Stimulated activated CD4-positive, alpha-beta T cell treated with anti-CD3 and anti-CD28 coated beads, Interleukin-4, amount 100 ng/mL, for 24 hours (primary cell): ENCODE measurements around the gene PRAMEF10.
"Not testable (repeated sequence)": the region's sequence is repeated elsewhere in the genome, so short reads cannot be mapped to it uniquely, and the experiment has no call there.

Source experiments
- DNase-seq: peaks from one replicate; pipeline ENCODE4 v3.0.0-alpha.2; 2020

The PRAMEF10 gene

GRCh38 chr1:12898170-12898569, at the start of gene PRAMEF10:
Gene PRAMEF10, minus strand, starts transcription at chr1:12898270. Its CDS starts 2,423 bp downstream, at chr1:12895847.
- not testable (repeated sequence) for DNase-seq

DNA sequence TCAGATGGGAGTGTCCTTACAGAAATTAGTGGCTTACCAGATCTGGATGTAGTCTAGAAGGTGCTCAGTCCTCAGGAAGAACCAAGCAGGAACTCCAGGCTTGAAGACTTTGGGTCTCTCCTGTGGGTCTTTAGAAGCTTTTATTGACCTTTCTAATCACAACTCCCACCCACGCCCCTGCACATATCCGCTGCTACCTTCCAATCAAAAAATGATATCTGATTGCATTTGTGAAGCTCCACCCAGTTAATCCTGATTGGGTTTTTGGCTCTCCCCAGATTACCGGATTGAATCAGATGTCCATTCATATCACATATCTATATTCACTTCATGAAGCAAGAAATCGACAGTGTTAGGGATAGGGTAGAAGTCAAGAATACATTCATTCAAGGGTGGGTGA, 49.4 kb upstream of the PRAMEF10 start, which contains the start of gene PRAMEF6:
Gene PRAMEF6 (minus strand): TSS at position 101 of the 400 bp plus-strand sequence. CDS start 5,062 bp downstream, outside the sequence.
- not testable (repeated sequence) for DNase-seq

GRCh38 chr1:12924368-12924767, 26.3 kb upstream of the PRAMEF10 start:
- DNase-seq = not testable (repeated sequence)

DNA sequence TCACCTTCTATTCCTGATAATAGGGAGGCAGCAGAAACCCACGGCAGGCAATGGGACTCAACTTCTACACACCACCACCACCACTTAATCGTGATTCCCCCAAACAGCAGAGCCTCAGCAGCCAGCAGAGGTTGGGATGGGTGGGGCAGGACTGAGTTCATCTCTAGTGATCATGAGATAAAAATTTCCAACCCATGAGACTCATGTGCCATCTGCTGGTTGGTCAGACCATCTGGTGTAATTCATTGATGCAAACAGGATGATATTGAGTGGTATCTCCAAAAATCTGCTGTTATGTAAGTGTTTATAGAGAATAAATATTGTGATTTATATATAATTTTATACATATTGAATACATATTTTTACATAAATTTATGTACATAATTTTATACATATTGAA, 23.7 kb upstream of the PRAMEF10 start:
- not testable (repeated sequence) for DNase-seq

DNA sequence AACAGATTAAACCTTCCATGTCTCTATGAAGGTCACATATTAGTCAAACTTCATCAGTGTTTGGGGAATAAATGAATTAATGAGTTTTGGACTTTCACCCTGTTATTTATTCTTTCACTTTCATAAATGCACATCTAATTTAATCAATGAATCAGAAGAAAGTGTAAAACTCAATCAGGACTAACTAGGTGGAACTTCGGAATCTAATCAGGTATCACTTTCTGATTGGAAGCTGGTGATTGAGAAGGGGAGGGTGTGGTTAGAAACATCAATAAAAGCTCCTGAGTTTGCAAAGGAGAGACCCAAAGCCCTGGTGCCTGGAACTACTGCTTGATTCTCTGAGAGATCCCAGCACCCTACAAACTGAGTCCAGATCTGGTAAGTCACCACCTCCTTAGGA, 18.2 kb upstream of the PRAMEF10 start, which contains the start of gene PRAMEF7:
Gene PRAMEF7 (plus strand): TSS at position 301 of the 400 bp plus-strand sequence. CDS start 1,083 bp downstream, outside the sequence.
- not testable (repeated sequence) for DNase-seq

DNA sequence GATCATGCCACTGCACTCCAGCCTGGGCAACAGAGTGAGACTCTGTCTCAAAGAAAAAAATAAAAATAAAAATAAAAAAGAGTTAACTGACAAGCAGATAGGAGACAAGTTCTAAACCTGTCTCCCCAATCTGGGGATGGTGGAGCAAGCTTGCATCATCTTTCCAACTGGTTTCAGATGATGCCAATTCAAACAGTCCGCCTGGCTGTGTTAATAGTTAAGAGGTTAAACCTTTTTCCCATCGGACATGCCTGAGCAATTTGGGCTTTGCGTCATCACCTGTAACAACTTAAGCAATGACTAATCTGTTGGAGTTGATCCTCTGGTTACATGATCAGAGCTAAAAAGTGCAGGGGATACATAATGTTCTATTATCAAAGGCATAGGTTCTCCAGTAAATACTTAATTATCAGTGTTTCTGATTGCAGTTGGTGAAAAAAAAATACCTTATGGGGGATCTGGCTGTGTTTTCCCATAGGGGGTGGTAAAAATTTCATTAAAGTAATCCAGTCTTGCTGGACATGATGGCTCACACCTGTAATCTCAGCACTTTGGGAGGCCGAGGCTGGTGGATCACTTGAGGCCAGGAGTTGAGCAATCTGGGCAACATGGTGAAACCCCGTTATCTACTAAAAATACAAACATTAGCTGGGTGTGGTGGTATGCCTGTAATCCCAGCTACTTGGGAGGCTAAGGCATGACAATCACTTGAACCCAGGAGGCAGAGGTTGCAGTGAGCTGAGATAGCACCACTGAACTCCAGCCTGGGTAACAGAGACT, 5.9 kb upstream of the PRAMEF10 start:
- not testable (repeated sequence) for DNase-seq

DNA sequence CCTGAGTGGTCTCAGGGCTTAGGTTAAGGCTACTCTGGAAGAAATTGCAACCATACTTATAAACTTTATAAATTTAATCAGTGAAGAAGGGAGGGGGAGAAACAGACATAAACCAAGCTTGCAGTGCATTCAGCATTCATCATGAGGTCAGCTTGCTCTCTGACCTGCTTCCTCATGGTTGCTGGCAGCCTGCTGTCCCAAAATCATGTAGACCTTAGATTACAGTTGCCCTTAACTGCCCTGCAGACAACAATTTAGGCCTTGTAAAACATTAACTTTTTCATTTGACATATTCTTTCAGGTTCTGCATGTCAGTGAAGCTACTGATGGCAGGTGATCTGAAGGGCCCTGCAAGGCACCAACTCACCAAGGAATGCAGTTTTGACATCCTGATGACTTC, 1.1 kb upstream of the PRAMEF10 start:
- DNase-seq = not testable (repeated sequence)

DNA sequence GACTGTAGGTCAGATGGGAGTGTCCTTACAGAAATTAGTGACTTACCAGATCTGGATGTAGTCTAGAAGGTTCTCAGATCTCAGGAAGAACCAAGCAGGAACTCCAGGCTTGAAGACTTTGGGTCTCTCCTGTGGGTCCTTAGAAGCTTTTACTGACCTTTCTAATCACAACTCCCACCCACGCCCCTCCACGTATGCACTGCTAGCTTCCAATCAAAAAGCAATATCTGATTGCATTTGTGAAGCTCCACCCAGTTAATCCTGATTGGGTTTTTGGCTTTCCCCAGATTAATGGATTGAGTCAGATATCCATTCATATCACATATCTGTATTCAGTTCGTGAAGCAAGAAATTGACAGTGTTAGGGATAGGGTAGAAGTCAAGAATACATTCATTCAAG, 12.0 kb downstream of the PRAMEF10 start, which contains the start of gene PRAMEF4:
Gene PRAMEF4 (minus strand): TSS at position 101 of the 400 bp plus-strand sequence. CDS start 2,807 bp downstream, outside the sequence.
- not testable (repeated sequence) for DNase-seq

DNA sequence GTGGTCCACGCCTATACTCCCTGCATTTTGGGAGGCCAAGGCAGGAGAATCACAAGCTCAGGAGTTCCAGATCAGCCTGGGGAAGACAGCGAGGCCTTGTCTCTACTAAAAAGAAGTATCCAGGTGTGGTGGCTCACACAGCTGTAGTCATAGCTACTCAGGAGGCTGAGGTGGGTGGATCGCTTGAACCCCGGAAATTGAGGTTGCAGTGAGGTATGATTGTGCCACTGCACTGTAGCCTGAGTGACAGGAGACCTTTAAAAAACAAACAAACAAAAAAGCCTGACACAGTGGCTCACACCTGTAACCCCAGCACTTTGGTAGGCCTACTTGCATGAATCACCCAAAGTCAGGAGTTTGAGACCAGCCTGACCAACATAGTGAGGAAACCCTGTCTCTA, 19.6 kb downstream of the PRAMEF10 start:
- not testable (repeated sequence) for DNase-seq

DNA sequence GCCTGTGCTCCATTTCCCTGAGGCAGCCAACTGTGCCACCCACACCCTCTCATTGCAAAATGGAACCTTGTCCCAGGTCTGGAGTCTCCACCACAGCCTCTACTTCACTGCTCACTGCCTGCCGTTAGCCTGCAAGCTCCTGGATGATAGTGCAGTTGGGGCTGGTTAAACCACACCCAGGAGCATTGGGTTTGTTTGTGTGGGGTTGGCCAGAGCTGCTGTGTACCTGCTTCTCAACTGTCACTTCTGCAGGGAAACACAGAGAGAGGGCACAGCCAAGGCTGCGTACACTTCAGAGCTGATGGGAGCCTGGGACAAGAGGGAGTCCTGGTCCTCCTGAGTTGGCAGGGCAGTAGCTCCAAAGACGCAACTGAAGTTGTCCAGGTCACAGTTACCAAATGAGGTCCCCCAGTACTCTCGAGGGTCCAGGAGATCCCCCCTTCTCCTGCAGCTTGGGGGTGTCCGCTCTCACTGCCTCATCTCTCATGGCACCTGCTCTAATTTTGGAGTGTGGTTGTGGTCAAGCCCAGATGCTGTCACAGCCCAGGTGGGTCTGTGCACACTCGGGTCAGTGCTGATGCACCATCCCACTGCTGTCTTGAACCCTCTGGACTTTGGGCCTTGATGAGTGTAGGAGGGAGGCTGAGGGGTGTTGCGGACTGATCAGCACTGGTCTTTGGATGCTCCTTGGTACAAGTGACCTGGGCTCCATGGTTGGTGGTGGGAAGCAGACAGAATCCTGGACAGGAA, 34.8 kb downstream of the PRAMEF10 start:
- not testable (repeated sequence) for DNase-seq

- not testable (repeated sequence) for DNase-seq
These were observed 41.3 kb downstream of the PRAMEF10 start, which contains the start of gene PRAMEF2 for GRCh38 chr1:12856786-12857185. Gene PRAMEF2, plus strand, starts transcription at chr1:12857086. Its CDS starts 1,924 bp downstream, at chr1:12859010.

DNA sequence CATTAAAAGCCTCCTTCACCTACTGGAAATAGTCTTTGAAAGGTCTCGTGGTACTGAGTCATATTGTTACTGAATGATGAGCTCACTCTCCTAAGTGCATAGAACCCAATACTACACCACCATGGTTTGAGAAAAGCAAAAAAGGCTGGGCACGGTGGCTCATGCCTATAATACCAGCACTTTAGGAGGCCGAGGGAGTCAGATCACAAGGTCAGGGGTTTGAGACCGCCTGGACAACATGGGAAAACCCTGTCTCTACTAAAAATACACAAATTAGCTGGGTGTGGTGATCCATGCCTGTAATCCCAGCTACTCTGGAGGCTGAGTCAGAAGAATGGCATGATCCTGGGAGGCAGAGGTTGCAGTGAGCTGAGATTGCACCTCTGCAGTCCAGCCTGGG, 46.3 kb downstream of the PRAMEF10 start:
- DNase-seq = no peak

- DNase-seq = not testable (repeated sequence)
These were observed 49.5 kb downstream of the PRAMEF10 start, which contains the start of gene HNRNPCL1 for GRCh38 chr1:12848620-12849019. Gene HNRNPCL1, minus strand, starts transcription at chr1:12848720. Its CDS starts 431 bp downstream, at chr1:12848289.
